Measurements from ENCODE around the gene PDE4D. TPM values are rescaled to one million over a fixed set of nuclear protein-coding genes. Genes with fewer than 3 reads are reported as not detected.
"Not testable (repeated sequence)": the region's sequence is repeated elsewhere in the genome, so short reads cannot be mapped to it uniquely, and the experiment has no call there.

Gene PDE4D
- total RNA-seq, 1 donor from 2014 or later: 6.8 TPM

DNA sequence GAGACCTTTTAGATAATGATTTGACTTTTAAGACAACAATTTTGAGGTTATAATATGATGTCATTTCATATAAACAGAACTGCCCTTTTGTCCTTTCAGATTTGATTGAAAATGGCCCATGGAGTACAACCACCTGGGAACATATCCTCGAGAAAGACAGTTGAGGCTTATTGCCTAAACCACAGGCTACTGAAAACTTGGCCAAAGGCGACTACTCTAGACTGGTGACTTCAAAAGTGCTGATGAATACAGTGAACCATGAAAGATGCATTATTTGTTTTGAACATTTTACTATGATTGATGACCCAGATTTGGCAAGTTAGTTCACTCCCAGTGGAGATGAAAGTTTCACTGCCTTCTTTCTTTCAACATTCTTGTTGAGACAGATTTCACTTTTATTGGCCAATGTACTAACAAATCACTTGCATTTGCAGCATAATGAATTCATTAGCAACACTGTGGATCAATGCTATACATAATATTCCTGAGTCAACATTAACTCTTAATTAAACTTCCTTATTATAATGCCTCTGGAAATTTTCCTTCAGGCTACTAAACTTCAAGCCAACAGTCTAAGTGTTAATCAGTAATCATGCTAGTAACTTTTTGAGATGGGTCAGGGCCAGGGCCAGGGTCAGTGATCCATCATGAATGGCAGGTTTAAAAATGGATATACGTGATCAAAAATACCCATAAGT, 830.4 kb downstream of the PDE4D start:
- TF ChIP-seq, protein P1, sequence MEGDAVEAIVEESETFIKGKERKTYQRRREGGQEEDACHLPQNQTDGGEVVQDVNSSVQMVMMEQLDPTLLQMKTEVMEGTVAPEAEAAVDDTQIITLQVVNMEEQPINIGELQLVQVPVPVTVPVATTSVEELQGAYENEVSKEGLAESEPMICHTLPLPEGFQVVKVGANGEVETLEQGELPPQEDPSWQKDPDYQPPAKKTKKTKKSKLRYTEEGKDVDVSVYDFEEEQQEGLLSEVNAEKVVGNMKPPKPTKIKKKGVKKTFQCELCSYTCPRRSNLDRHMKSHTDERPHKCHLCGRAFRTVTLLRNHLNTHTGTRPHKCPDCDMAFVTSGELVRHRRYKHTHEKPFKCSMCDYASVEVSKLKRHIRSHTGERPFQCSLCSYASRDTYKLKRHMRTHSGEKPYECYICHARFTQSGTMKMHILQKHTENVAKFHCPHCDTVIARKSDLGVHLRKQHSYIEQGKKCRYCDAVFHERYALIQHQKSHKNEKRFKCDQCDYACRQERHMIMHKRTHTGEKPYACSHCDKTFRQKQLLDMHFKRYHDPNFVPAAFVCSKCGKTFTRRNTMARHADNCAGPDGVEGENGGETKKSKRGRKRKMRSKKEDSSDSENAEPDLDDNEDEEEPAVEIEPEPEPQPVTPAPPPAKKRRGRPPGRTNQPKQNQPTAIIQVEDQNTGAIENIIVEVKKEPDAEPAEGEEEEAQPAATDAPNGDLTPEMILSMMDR (IDR thresholded peaks at IDR 0.05; ENCODE audit: insufficient read depth, low read length, severe bottlenecking): no peak
- FAIRE-seq (peak; percentile 7), DNase-seq (ENCODE audit: low read depth) (no peak)
- Histone ChIP-seq H3K4me3 (ENCODE audit: low read depth, low read length) (no peak overlapping the region), H3K36me3 (ENCODE audit: control insufficient read depth, insufficient read depth, low read length) (no peaks in the 10 kb centered on the region), H3K27me3 (ENCODE audit: control insufficient read depth, insufficient read depth, low read length) (no peaks in the 10 kb centered on the region)

DNA sequence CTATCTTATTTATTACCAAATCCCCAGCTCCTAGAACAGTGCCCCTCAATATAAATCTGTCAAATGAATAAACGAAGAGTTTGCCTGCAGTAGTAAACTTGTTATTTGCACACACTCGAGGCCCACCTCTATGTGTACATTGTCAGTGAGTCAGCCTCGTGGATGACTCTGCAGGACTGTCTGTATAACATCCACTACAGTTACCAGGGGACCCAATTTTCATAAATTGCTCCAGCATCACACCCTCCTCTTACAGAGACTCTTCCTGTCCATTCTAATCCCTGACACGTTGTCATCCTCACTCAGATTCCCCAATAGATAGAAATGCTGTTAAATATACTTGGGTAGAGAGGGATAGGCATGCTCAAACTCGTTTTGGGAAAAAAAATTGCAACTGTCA, 832.1 kb downstream of the PDE4D start:
- FAIRE-seq: no peak
- Histone ChIP-seq H3K4me3 (ENCODE audit: low read depth, low read length) (no peak overlapping the region), H3K27me3 (ENCODE audit: control insufficient read depth, insufficient read depth, low read length) (no peaks in the 10 kb centered on the region), H3K36me3 (ENCODE audit: control insufficient read depth, insufficient read depth, low read length) (no peaks in the 10 kb centered on the region)
- DNase-seq (ENCODE audit: low read depth): peak; percentile 80
- TF ChIP-seq, protein P1 (IDR thresholded peaks at IDR 0.05; ENCODE audit: insufficient read depth, low read length, severe bottlenecking): no peak

DNA sequence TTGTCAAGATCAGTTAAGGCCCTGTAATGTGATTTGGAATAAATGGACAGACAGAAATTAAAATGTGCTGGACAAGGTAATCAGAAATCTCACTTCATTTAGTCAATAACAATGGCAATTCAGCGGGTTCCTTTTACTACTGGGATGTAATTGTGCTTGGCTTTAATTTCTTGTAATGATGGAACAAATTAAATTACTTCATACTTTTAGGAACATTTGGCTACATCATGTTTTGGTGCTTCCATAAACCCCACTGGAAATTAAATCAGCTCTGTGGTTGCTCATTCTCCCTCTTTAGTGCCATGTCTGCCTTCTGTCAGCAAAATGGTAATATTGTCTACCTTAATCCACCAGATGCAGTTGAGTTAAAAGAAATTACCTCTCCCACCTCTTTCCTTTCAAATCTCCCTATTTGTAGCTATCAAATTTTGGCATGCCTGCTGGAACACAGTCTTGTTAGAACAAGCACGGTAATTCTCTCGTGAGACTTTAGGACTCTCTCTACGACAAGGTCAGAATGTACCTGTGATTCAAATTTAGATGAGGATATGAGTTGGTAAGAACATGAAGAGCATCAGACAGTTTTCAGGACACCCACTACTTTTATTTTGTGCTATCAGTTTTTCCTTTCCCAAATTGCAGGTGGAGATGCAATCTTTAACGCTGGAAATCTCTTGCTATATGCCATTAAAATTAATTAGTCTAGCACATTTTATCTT, 834.4 kb downstream of the PDE4D start:
- no peak for FAIRE-seq
- TF ChIP-seq, protein P1 (IDR thresholded peaks at IDR 0.05; ENCODE audit: insufficient read depth, low read length, severe bottlenecking): no peak

DNA sequence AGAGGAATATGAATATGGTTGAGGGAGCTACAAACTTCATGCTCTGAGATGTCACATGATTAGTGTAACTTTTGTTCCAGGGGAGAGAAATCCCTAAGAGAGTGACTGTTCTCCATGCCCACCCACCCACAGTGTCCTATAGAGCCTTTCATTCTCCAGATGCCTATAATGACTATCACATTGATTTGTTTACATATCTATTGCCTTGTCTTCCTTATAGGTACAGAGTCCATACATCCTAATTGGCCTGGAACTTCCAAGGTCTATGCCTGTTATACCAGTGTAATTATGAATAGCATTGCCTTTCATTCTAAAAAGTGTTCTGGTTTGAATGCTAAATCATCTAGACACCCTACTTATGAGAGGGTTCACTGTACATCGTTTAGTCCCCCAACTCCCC, 835.3 kb downstream of the PDE4D start:
- DNase-seq (ENCODE audit: low read depth): no peak
- FAIRE-seq: no peak
- H3K36me3 ChIP-seq (ENCODE audit: control insufficient read depth, insufficient read depth, low read length): no peaks in the 10 kb centered on the region
- H3K4me3 ChIP-seq (ENCODE audit: low read depth, low read length): no peak overlapping the region
- TF ChIP-seq, protein P1 (IDR thresholded peaks at IDR 0.05; ENCODE audit: insufficient read depth, low read length, severe bottlenecking): no peak
- H3K27me3 ChIP-seq (ENCODE audit: control insufficient read depth, insufficient read depth, low read length): no peaks in the 10 kb centered on the region

More for the DNA sequence above, 834.4 kb downstream of the PDE4D start:
- Histone ChIP-seq H3K36me3 (ENCODE audit: control insufficient read depth, insufficient read depth, low read length) (no peaks in the 10 kb centered on the region), H3K4me3 (ENCODE audit: low read depth, low read length) (no peak overlapping the region), H3K27me3 (ENCODE audit: control insufficient read depth, insufficient read depth, low read length) (no peaks in the 10 kb centered on the region)
- DNase-seq (ENCODE audit: low read depth): no peak

DNA sequence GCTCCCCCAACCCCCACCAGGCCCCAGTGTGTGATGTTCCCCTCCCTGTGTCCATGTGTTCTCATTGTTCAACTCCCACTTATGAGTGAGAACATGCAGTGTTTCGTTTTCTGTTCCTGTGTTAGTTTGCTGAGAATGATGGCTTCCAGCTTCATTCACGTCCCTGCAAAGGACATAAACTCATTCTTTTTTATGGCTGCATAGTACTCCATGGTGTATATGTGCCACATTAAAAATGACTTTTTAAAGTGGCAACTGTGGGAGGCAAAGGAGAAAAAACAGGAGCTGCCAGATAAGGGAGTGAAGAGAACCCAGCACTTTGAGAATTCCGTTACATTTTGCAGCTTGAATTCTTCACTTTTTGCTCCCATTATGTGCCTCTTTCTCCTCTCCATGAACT, 836.9 kb downstream of the PDE4D start:
- not testable (repeated sequence) for DNase-seq (ENCODE audit: low read depth); FAIRE-seq; H3K27me3 ChIP-seq (ENCODE audit: control insufficient read depth, insufficient read depth, low read length); H3K36me3 ChIP-seq (ENCODE audit: control insufficient read depth, insufficient read depth, low read length); H3K4me3 ChIP-seq (ENCODE audit: low read depth, low read length)

DNA sequence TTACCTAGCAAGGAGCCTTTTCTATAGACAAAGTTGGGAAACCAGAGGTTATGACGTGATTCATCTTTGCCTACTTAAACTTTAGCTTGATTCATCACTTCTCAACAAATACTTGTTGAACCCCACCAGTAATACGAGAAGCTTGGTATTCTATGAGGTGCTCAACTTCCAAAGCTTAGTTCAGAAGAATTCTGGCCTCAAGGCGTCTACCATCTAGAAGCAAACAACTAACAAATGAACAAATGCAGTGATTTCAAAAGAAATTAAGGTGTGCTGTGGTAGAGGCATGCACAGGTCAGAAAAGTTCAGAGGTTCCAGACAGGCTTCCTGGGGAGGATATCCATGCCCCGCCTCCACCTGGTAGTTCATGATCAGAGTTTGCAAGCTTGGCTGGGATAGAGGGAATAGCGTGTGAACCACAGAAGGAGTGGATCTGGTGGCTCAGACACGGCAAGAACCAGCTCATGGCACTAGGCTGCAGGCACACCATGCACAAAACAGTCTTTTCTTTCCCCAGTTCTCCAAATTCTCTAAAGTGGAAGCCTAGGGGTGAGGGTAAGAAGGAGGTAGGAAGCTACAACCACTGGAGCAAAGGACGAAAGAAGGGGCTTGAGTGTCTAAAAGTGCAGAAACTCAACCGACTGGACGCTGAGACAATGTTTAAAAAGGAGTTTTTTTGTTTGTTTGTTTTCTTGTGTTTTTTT, 837.6 kb downstream of the PDE4D start:
- no peaks in the 10 kb centered on the region for H3K36me3 ChIP-seq (ENCODE audit: control insufficient read depth, insufficient read depth, low read length)
- no peaks in the 10 kb centered on the region for H3K27me3 ChIP-seq (ENCODE audit: control insufficient read depth, insufficient read depth, low read length)
- FAIRE-seq: no peak
- H3K4me3 ChIP-seq (ENCODE audit: low read depth, low read length): no peak overlapping the region
- TF ChIP-seq, protein P1 (IDR thresholded peaks at IDR 0.05; ENCODE audit: insufficient read depth, low read length, severe bottlenecking): no peak
- peak; percentile 71 for DNase-seq (ENCODE audit: low read depth)

All from bronchial epithelial cell (primary cell).